ENCODE data around the gene HTT-AS. TPM values are rescaled to one million over a fixed set of nuclear protein-coding genes. Genes with fewer than 3 reads are reported as not detected.
A peak's percentile ranks its signal among the peaks of the same experiment; 100 is the strongest.

Gene HTT-AS
- total RNA-seq, 4 donors from 2014 or later, result not detected

GRCh38 chr4:3040452-3041191 is 33.7 kb downstream of the HTT-AS start:
- H3K27ac ChIP-seq, result no peak overlapping the region
- no peaks in the 10 kb centered on the region for H3K36me3 ChIP-seq
- TF ChIP-seq POLR2AphosphoS5 (IDR thresholded peaks at IDR 0.05) (no peak), CTCF (IDR thresholded peaks at IDR 0.05) (no peak), EP300 (IDR thresholded peaks at IDR 0.05) (no peak), POLR2A (IDR thresholded peaks at IDR 0.05) (no peak)
- peak in 1 of 2 donors; percentile 60 for DNase-seq (ENCODE audit: low spot score in 2 of 2)
- H3K4me3 ChIP-seq, result peak overlapping the region; percentile 53
- H3K4me1 ChIP-seq, result peaks cover 40% of the 10 kb centered on the region
- WGBS, result 87% methylated on average over 19 of the region's 28 CpGs
- no peaks in the 10 kb centered on the region for H3K9me3 ChIP-seq
- no peaks in the 10 kb centered on the region for H3K27me3 ChIP-seq

- Histone ChIP-seq H3K27me3 (no peaks in the 10 kb centered on the region), H3K4me1 (peaks cover 40% of the 10 kb centered on the region), H3K9me3 (no peaks in the 10 kb centered on the region), H3K27ac (no peak overlapping the region), H3K4me3 (no peak overlapping the region), H3K36me3 (no peaks in the 10 kb centered on the region)
- no peak for TF ChIP-seq CTCF (IDR thresholded peaks at IDR 0.05)
- DNase-seq (ENCODE audit: low spot score in 2 of 2), result no peak
- 87% methylated on average over 8 of the region's 8 CpGs for WGBS
Measured at GRCh38 chr4:3039706-3040366, 34.5 kb downstream of the HTT-AS start.

GRCh38 chr4:3037957-3038461 is 36.3 kb downstream of the HTT-AS start:
- Histone ChIP-seq H3K36me3 (no peaks in the 10 kb centered on the region), H3K27me3 (no peaks in the 10 kb centered on the region), H3K4me1 (peaks cover 39% of the 10 kb centered on the region), H3K4me3 (peak overlapping the region; percentile 22), H3K9me3 (no peaks in the 10 kb centered on the region), H3K27ac (no peak overlapping the region)
- no peak for DNase-seq (ENCODE audit: low spot score in 2 of 2)
- 32% methylated on average over 6 of the region's 6 CpGs for WGBS
- TF ChIP-seq EP300 (IDR thresholded peaks at IDR 0.05) (no peak), POLR2A (IDR thresholded peaks at IDR 0.05) (no peak), CTCF (IDR thresholded peaks at IDR 0.05) (no peak), POLR2AphosphoS5 (IDR thresholded peaks at IDR 0.05) (no peak)

- H3K27ac ChIP-seq, result no peak overlapping the region
- no peaks in the 10 kb centered on the region for H3K9me3 ChIP-seq
- no peaks in the 10 kb centered on the region for H3K36me3 ChIP-seq
- peaks cover 24% of the 10 kb centered on the region for H3K4me1 ChIP-seq
- 85% methylated on average over 14 of the region's 21 CpGs for WGBS
- no peak overlapping the region for H3K4me3 ChIP-seq
- H3K27me3 ChIP-seq, result no peaks in the 10 kb centered on the region
- DNase-seq (ENCODE audit: low spot score in 2 of 2), result no peak
- no peak for TF ChIP-seq CTCF (IDR thresholded peaks at IDR 0.05)
- TF ChIP-seq POLR2AphosphoS5 (IDR thresholded peaks at IDR 0.05), result no peak
- TF ChIP-seq EP300 (IDR thresholded peaks at IDR 0.05), result no peak
- TF ChIP-seq POLR2A (IDR thresholded peaks at IDR 0.05), result no peak
Measured at GRCh38 chr4:3036131-3036952, 38.0 kb downstream of the HTT-AS start.

- WGBS, result 88% methylated on average over 6 of the region's 6 CpGs
- no peaks in the 10 kb centered on the region for H3K9me3 ChIP-seq
- no peaks in the 10 kb centered on the region for H3K27me3 ChIP-seq
- no peak for TF ChIP-seq POLR2A (IDR thresholded peaks at IDR 0.05)
- no peak for TF ChIP-seq EP300 (IDR thresholded peaks at IDR 0.05)
- TF ChIP-seq CTCF (IDR thresholded peaks at IDR 0.05), result no peak
- no peak for TF ChIP-seq POLR2AphosphoS5 (IDR thresholded peaks at IDR 0.05)
- no peak overlapping the region for H3K27ac ChIP-seq
- H3K4me3 ChIP-seq, result no peak overlapping the region
- no peaks in the 10 kb centered on the region for H3K36me3 ChIP-seq
- DNase-seq (ENCODE audit: low spot score in 2 of 2), result no peak
- peaks cover 17% of the 10 kb centered on the region for H3K4me1 ChIP-seq
Measured at GRCh38 chr4:3035674-3036073, 38.7 kb downstream of the HTT-AS start.

Measured in suprapubic skin (tissue), 4 donors.